ENCODE measurements around the gene FTO. TPM values are rescaled to one million over a fixed set of nuclear protein-coding genes. Genes with fewer than 3 reads are reported as not detected.

FTO gene
- total RNA-seq, 2 experiments from 2014 or later: 48.6 to 53.2 TPM

- DNase-seq (no peak), ATAC-seq (no peak)
- ChIA-PET POLR2A (no interaction called here), CTCF (interaction anchor here (1.0 kb wide), 1 partner anchor 17 kb away, joined by 3 read pairs; no protein-coding TSS in a partner anchor)
- no peak overlapping the region for H3K4me3 Mint-ChIP-seq
- H3K4me1 Mint-ChIP-seq (ENCODE audit: low read depth): no peaks in the 10 kb centered on the region
- TF ChIP-seq, protein P1, sequence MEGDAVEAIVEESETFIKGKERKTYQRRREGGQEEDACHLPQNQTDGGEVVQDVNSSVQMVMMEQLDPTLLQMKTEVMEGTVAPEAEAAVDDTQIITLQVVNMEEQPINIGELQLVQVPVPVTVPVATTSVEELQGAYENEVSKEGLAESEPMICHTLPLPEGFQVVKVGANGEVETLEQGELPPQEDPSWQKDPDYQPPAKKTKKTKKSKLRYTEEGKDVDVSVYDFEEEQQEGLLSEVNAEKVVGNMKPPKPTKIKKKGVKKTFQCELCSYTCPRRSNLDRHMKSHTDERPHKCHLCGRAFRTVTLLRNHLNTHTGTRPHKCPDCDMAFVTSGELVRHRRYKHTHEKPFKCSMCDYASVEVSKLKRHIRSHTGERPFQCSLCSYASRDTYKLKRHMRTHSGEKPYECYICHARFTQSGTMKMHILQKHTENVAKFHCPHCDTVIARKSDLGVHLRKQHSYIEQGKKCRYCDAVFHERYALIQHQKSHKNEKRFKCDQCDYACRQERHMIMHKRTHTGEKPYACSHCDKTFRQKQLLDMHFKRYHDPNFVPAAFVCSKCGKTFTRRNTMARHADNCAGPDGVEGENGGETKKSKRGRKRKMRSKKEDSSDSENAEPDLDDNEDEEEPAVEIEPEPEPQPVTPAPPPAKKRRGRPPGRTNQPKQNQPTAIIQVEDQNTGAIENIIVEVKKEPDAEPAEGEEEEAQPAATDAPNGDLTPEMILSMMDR (IDR thresholded peaks at IDR 0.05): no peak
- H3K36me3 Mint-ChIP-seq (ENCODE audit: low read depth): peaks cover 14% of the 10 kb centered on the region
- H3K27ac Mint-ChIP-seq: no peak overlapping the region
- no peaks in the 10 kb centered on the region for H3K9me3 Mint-ChIP-seq
- H3K27me3 Mint-ChIP-seq: no peaks in the 10 kb centered on the region
- intact Hi-C loops (cut with micrococcal nuclease): no loop called here
These were observed 240.1 kb downstream of the FTO start for GRCh38 chr16:53944025-53944424.

GRCh38 chr16:53945996-53946395, 242.0 kb downstream of the FTO start:
- TF ChIP-seq, protein P1 (IDR thresholded peaks at IDR 0.05): peak; percentile 72
- Mint-ChIP-seq H3K4me3 (no peak overlapping the region), H3K27ac (no peak overlapping the region), H3K9me3 (no peaks in the 10 kb centered on the region), H3K4me1 (ENCODE audit: low read depth) (peaks cover 3% of the 10 kb centered on the region), H3K27me3 (no peaks in the 10 kb centered on the region), H3K36me3 (ENCODE audit: low read depth) (peaks cover 2% of the 10 kb centered on the region)
- CTCF ChIA-PET: interaction anchor here (1.3 to 1.5 kb wide), 3 partner anchors 9 to 39 kb away, joined by 3 to 4 read pairs (median 3); no protein-coding TSS in a partner anchor
- no peak for DNase-seq
- POLR2A ChIA-PET: interaction anchor here (0.6 to 1.4 kb wide), 2 partner anchors 10 to 97 kb away, joined by 3 to 4 read pairs; no protein-coding TSS in a partner anchor
- ATAC-seq: no peak
- intact Hi-C loops (cut with micrococcal nuclease): no loop called here

DNA sequence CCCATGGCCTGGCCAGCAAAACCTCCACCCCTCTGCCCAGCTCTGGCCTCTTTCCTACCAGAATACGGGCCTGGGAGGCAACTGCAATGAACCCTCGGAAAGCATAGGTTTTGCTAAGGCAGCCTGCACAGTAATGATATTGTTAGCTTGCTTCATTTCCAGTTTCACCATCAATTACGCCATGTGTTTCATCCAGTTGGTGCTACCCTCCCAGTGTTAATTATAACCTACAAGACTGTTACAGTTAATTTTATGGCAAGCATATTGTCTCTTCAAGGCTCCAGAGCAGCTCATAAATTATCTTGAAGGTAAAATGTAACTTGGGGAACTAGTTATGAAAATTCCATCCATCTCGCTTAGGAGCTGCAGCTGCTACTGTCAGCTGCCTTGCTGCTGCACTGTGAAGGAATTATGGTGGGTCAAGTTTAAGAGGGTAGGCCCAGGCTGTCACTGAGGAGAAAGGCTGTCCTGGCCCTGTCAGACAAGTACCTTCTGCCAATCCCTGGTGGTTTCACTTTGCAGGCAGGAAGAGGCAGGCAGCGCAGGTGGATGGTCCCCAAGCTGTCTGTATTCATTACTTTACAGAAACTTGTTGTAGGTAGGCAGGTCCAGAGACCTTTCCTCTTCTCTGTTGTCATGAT, 242.9 kb downstream of the FTO start:
- H3K9me3 Mint-ChIP-seq: no peaks in the 10 kb centered on the region
- peaks cover 11% of the 10 kb centered on the region for H3K4me1 Mint-ChIP-seq (ENCODE audit: low read depth)
- ATAC-seq (no peak), DNase-seq (no peak)
- POLR2A ChIA-PET: interaction anchor here (1.4 kb wide), 1 partner anchor 9 kb away, joined by 4 read pairs; no protein-coding TSS in a partner anchor
- H3K4me3 Mint-ChIP-seq: no peak overlapping the region
- H3K27ac Mint-ChIP-seq: no peak overlapping the region
- no peaks in the 10 kb centered on the region for H3K27me3 Mint-ChIP-seq
- intact Hi-C loops (cut with micrococcal nuclease): no loop called here
- CTCF ChIA-PET: interaction anchor here (1.1 to 1.4 kb wide), 4 partner anchors 12 to 332 kb away, joined by 3 to 7 read pairs (median 3); no protein-coding TSS in a partner anchor
- TF ChIP-seq, protein P1 (IDR thresholded peaks at IDR 0.05): no peak
- H3K36me3 Mint-ChIP-seq (ENCODE audit: low read depth): peaks cover 2% of the 10 kb centered on the region

GRCh38 chr16:53947642-53948041, 243.7 kb downstream of the FTO start:
- no peaks in the 10 kb centered on the region for H3K36me3 Mint-ChIP-seq (ENCODE audit: low read depth)
- no peaks in the 10 kb centered on the region for H3K9me3 Mint-ChIP-seq
- H3K27ac Mint-ChIP-seq: no peak overlapping the region
- CTCF ChIA-PET: interaction anchor here (0.9 to 1.1 kb wide), 3 partner anchors 31 to 331 kb away, joined by 3 read pairs; no protein-coding TSS in a partner anchor
- ATAC-seq (no peak), DNase-seq (no peak)
- H3K4me3 Mint-ChIP-seq: no peak overlapping the region
- no peaks in the 10 kb centered on the region for H3K27me3 Mint-ChIP-seq
- intact Hi-C loops (cut with micrococcal nuclease): no loop called here
- H3K4me1 Mint-ChIP-seq (ENCODE audit: low read depth): peaks cover 18% of the 10 kb centered on the region
- TF ChIP-seq, protein P1 (IDR thresholded peaks at IDR 0.05): no peak
- POLR2A ChIA-PET: interaction anchor here (0.6 to 1.4 kb wide), 2 partner anchors 8 to 15 kb away, joined by 3 to 4 read pairs; no protein-coding TSS in a partner anchor

GRCh38 chr16:53948326-53948725, 244.4 kb downstream of the FTO start:
- TF ChIP-seq, protein P1 (IDR thresholded peaks at IDR 0.05): no peak
- Mint-ChIP-seq H3K4me1 (ENCODE audit: low read depth) (peaks cover 24% of the 10 kb centered on the region), H3K27me3 (no peaks in the 10 kb centered on the region), H3K9me3 (no peaks in the 10 kb centered on the region), H3K27ac (no peak overlapping the region), H3K4me3 (no peak overlapping the region), H3K36me3 (ENCODE audit: low read depth) (no peaks in the 10 kb centered on the region)
- DNase-seq (no peak), ATAC-seq (no peak)
- intact Hi-C loops (cut with micrococcal nuclease): no loop called here
- ChIA-PET POLR2A (no interaction called here), CTCF (interaction anchor here (1.1 kb wide), 1 partner anchor 57 kb away, joined by 3 read pairs; no protein-coding TSS in a partner anchor)

Measured in activated CD8-positive, alpha-beta T cell treated with anti-CD3 and anti-CD28 coated beads for 36 hours (primary cell).